CD4-positive, alpha-beta T cell treated with Interleukin-6 for 4 hours (primary cell): ENCODE data around the gene HCFC1R1.

ENCODE experiments used
- DNase-seq: peaks from one replicate; pipeline ENCODE4 v3.0.0-alpha.2; 2020; ENCODE audit warnings: mixed read lengths

Gene HCFC1R1

GRCh38 chr16:2991566-2992261, 32.0 kb downstream of the HCFC1R1 start:
- no peak for DNase-seq

- no peak for DNase-seq
Measured at GRCh38 chr16:2990891-2991290, 32.9 kb downstream of the HCFC1R1 start.

GRCh38 chr16:2988590-2989099, 35.1 kb downstream of the HCFC1R1 start:
- no peak for DNase-seq

GRCh38 chr16:2987833-2988232, 35.9 kb downstream of the HCFC1R1 start:
- DNase-seq: no peak

- no peak for DNase-seq
Measured at GRCh38 chr16:2987286-2987685, 36.5 kb downstream of the HCFC1R1 start.

- no peak for DNase-seq
Measured at GRCh38 chr16:2986623-2987188, 37.0 kb downstream of the HCFC1R1 start.

- no peak for DNase-seq
Measured at GRCh38 chr16:2985893-2986355, 37.8 kb downstream of the HCFC1R1 start.

GRCh38 chr16:2985462-2985861, 38.3 kb downstream of the HCFC1R1 start:
- no peak for DNase-seq

GRCh38 chr16:2983706-2984136, 40.0 kb downstream of the HCFC1R1 start:
- peak; percentile 70 for DNase-seq

- no peak for DNase-seq
Measured at GRCh38 chr16:2982402-2982801, 41.3 kb downstream of the HCFC1R1 start.

- no peak for DNase-seq
Measured at GRCh38 chr16:2981899-2982250, 41.9 kb downstream of the HCFC1R1 start.

- no peak for DNase-seq
Measured at GRCh38 chr16:2981177-2981898, 42.4 kb downstream of the HCFC1R1 start.

GRCh38 chr16:2980227-2981176, 43.2 kb downstream of the HCFC1R1 start, which contains the start of gene PKMYT1:
Gene PKMYT1 (minus strand): TSS chr16:2980446. CDS start chr16:2979657, 789 bp downstream.
- DNase-seq: peak; percentile 95

GRCh38 chr16:2979669-2980226, 44.0 kb downstream of the HCFC1R1 start:
- no peak for DNase-seq

- DNase-seq: no peak
Measured at GRCh38 chr16:2977440-2977839, 46.3 kb downstream of the HCFC1R1 start.

GRCh38 chr16:2976673-2977072, 47.1 kb downstream of the HCFC1R1 start:
- no peak for DNase-seq

- no peak for DNase-seq
Measured at GRCh38 chr16:2976201-2976600, 47.5 kb downstream of the HCFC1R1 start.

GRCh38 chr16:2975161-2975795, 48.5 kb downstream of the HCFC1R1 start:
- no peak for DNase-seq

- DNase-seq: no peak
Measured at GRCh38 chr16:2974319-2975056, 49.3 kb downstream of the HCFC1R1 start.

- no peak for DNase-seq
Measured at GRCh38 chr16:2973605-2974318, 50.0 kb downstream of the HCFC1R1 start.
